GM21529 (cell line): ENCODE results near the gene OR52A5.

ENCODE experiments used
- ATAC-seq: cut with Tn5 transposase; IDR thresholded peaks from one replicate; pipeline ENCODE4 v1.9.1; 2021; ENCODE audit not compliant: unreplicated experiment

OR52A5 gene

DNA sequence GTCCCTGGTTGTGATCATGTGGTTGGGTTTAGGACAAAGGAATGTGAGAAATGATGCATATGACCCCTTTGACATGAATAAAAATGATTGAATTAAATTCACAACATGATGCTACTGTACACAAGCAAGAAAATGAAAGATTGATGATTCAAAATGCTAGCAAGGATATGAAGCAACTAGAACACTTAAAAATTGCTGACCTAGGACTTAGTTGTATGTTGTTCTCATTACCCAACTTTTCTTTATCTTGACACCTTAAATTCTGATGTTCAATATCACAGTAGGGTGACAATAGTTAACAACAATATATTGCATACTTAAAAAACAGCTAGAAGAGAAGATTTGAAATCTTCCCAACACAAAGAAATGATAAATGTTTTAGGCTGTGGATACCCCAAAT is 20.6 kb downstream of the OR52A5 start:
- ATAC-seq: no peak

DNA sequence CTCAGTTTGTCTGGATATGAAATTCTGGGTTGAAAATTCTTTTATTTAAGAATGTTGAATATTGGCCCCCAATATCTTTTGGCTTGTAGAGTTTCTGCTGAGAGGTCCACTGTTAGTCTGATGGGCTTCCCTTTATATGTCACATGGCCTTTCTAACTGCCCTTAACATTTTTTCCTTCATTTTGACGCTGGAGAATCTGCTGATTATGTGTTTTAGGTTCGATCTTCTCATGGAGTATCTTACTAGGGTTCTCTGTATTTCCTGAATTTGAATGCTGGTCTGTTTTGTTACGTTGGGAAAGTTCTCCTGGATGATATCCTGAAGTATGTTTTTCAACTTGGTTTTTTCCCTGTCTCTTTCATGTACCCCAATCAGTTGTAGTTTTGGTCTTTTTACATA is 22.8 kb downstream of the OR52A5 start:
- no peak for ATAC-seq

DNA sequence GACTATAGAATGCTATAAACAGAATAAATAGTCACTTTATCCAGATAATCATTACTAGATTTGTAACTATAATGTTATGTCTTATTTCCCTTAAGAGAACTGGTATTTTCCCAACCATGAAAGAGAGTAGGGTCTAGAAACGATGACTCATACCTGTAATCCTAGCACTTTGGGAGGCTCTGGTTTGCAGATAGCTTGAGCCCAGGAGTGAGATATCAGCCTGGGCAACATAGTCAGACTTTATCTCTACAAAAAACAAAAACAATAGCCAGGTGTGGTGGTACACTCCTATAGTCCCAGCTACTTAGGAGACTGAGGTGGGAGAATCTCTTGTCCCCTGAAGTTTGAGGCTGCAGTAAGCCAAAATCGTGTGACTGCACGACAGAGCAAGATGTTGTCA is 30.9 kb downstream of the OR52A5 start:
- no peak for ATAC-seq

DNA sequence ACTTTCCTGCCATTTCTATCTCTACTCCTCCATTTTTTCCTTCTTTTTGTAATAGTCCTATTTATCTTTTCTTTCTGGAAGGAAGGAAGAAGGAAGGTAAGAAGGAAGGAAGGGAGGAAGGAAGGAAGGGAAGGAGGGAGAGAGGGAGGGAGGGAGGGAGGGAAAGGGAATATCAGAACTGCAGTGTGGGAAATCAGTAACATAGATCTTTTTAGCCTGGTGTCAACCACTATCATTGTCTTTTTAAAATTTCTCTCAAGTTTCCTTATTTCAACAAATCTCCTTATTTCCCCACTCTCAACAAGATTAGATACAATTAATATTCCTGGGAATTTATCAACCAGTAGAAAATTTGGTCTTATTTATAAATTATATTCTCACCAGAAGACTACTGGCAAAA is 35.1 kb downstream of the OR52A5 start:
- no peak for ATAC-seq

DNA sequence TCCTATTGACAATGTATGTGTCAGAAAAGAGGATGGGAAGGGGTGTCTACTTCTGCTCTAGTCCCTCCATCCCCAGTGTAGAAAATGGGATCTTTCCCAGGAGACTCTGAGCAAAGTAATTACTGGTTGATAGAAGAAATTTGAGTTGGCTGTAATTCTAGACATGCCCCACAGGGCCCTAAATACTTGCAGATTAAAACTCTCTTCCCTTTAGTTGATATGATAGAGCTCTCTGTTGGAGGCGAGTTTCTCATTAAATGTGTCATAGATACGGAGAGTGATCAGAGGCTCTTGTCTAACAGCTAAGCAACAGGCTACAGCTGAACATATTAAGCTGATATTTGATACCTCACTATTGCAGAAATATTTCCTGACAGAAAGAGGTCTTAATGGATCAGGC is 35.9 kb downstream of the OR52A5 start:
- no peak for ATAC-seq

DNA sequence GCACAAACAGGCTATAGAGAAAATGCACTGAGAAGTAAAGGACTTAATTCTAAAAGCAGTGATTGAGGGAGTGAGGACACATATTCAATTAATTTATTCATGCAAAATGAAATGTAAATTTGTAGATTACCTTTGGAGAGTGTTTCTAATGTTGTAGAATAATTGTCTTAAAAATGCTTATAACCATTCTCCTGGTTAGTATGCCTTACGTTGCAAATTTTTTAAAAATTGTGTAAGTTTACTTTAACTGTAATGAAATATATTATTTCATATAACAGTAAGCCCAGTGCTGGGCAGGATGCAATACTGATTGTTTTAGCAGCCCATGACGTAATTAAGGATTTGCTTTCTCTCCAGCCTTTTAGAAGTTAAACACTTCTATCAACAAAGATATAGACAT is 42.1 kb downstream of the OR52A5 start:
- no peak for ATAC-seq

DNA sequence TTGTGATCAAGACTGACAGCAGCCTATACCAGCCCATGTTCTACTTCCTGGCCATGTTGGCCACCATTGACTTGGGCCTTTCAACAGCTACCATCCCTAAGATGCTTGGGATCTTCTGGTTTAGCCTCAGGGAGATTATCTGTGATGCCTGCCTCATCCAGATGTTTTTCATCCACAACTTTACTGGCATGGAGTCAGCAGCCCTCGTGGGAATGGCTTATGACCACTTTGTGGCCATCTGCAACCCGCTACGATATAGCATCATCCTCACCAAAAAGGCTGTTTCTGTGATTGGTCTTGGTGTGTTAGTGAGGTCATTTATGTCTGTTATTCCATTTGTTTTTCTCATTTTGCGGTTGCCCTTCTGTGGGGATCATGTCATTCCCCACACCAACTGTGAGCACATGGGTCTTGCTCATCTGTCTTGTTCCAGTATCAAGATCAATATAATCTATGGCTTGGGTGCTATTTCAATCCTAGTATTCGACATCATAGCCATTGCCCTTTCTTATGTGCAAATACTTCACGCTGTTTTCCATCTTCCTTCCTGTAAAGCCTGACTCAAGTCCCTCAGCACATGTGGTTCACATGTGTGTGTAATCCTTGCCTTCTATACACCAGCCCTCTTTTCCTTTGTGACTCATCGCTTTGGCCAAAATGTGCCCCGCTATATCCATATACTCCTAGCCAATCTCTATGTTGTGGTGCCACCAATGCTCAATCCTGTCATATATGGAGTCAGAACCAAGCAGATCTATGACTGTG is 45.2 kb downstream of the OR52A5 start:
- ATAC-seq: no peak

DNA sequence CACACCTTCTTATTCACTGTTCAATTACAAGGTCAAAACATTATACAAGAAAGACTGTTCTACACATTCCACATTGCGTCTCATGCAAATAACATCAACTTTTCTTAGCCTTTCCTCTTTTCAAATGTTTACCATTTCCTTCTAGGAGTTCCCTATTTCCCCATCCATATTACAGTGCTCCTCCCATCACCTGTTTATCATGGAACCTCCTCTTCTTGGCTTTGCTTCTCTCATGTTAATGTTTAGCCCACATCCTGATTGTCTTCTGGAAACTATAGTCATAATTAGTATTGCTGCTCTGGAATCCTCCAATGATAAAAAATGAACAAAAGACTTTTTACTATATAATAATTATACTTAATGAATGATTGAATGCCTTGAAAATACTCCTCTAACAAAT is 47.5 kb downstream of the OR52A5 start:
- ATAC-seq: no peak

DNA sequence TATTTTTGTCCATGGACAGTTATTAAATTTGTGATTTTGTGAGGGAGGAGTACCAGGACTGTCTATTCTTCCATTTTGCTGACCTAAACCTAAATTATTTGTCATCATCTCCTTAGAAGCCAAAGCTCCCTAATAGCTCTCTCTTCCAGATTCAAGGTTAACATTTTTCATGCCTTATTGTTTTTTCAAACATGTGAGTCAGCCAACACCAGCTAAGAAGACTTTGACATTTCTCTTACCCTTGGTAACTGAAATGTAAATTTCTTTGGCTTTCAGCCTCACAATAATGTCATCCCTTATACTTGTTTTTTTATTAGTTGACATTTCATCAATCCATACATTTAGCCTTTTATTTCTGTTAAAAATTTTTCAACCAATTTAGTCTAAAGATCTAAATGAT is 49.6 kb downstream of the OR52A5 start:
- ATAC-seq: no peak

DNA sequence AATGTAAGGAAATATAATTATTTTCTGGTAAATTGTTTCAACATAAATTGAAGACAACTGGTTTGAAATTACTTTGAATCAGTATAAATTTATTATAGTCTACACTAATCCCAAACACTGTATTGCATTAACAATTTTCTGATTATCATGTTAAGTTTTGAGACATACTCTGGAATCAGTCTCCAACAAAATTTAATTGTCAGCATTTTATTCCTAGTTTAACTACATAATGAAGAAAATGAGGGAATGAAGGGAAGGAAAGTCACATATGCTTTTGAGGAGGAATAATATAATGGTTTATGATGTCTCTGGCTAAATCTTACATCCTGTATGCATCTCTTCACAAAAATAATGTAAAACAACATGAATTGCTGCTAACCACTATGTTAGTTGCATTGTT is 54.6 kb downstream of the OR52A5 start:
- no peak for ATAC-seq

DNA sequence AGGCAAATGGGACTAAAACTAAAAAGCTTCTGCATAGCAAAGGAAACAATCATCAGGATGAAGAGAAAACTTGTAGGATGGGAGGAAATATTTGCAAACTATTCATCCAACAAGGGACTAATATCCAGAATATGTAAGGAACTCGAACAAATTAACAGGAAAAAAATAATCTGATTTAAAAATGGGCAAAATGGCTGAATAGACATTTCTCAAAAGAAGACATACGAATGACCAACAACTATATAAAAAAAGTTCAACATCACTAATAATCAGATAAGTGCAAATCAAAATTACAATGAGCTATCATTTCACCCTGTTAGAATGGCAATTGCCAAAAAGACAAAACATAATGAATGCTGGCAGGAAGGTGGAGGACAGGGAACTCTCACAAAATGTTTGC is 56.8 kb downstream of the OR52A5 start:
- ATAC-seq: no peak
